HepG2 (cell line): ENCODE measurements around the gene DAPK1. TPM values are rescaled to one million over a fixed set of nuclear protein-coding genes. Genes with fewer than 3 reads are reported as not detected.

Experiments used
- ARID2 ChIP-seq: sonication (generic); formaldehyde crosslinking; IDR thresholded peaks from 2 replicates; pipeline ENCODE4 v1.8.1; 2022; ENCODE audit warnings: mild to moderate bottlenecking, missing genetic modification reagents, borderline replicate concordance
- E2F1 ChIP-seq: sonication (generic); formaldehyde crosslinking; IDR thresholded peaks from 2 replicates; pipeline ENCODE4 v1.5.0; 2020; ENCODE audit warnings: missing genetic modification reagents
- HNF4A ChIP-seq: sonication (generic); formaldehyde crosslinking; IDR thresholded peaks from 2 replicates; pipeline ENCODE4 v1.4.0; 2020; ENCODE audit warnings: missing genetic modification reagents
- REL ChIP-seq: sonication (generic); formaldehyde crosslinking; conservative IDR thresholded peaks from 2 replicates; pipeline ENCODE4 v1.8.0; 2022; ENCODE audit warnings: mild to moderate bottlenecking, missing genetic modification reagents, moderate library complexity
- THAP9 ChIP-seq: sonication (generic); formaldehyde crosslinking; IDR thresholded peaks from 2 replicates; pipeline ENCODE4; 2020; ENCODE audit warnings: missing genetic modification reagents, mild to moderate bottlenecking, borderline replicate concordance
- TP53 ChIP-seq: sonication (generic); formaldehyde crosslinking; conservative IDR thresholded peaks from 2 replicates; pipeline ENCODE4 v1.4.0; 2020; ENCODE audit warnings: missing genetic modification reagents
- ZBTB33 ChIP-seq: sonication (generic); formaldehyde crosslinking; IDR thresholded peaks from 2 replicates; pipeline ENCODE4 v1.4.0; 2020; ENCODE audit warnings: missing genetic modification reagents
- ZNF746 ChIP-seq: sonication (generic); formaldehyde crosslinking; IDR thresholded peaks from 2 replicates; pipeline ENCODE4 v1.8.0; 2022; ENCODE audit warnings: mild to moderate bottlenecking, missing genetic modification reagents
- ZNF749 ChIP-seq: sonication (generic); formaldehyde crosslinking; IDR thresholded peaks from 2 replicates; pipeline ENCODE4 v1.8.0; 2022; ENCODE audit warnings: mild to moderate bottlenecking, missing genetic modification reagents, moderate library complexity, borderline replicate concordance
- ZNF878 ChIP-seq: sonication (generic); formaldehyde crosslinking; IDR thresholded peaks from 2 replicates; pipeline ENCODE4 v1.8.1; 2023; ENCODE audit warnings: mild to moderate bottlenecking, missing genetic modification reagents, moderate library complexity
- polyA plus RNA-seq, 8 experiments: library from polyadenylated mRNA; depleted of rRNA in 3 of 8; stranded (reverse) in 7 of 8; unstranded in 1 of 8; fragments of >200 nt; fragmentation: Illumina TruSeq in 4 of 8; extraction: Trizol in 4 of 8; gene quantifications; 2 replicates each; pipeline versions ENCODE4 v1.2.1 to v1.2.3, GENCODE V29; 2011 to 2016; ENCODE audit warnings: low read depth in 4 of 8, missing spikeins in 1 of 8, mixed read lengths in 1 of 8; ENCODE audit not compliant: insufficient read depth in 1 of 8
- total RNA-seq, 5 experiments: library from RNA; depleted of rRNA; stranded (reverse); fragments of >200 nt; fragmentation: Illumina TruSeq; extraction: Trizol; gene quantifications; 2 replicates each; pipeline ENCODE4 v1.2.3, GENCODE V29; 2016; ENCODE audit warnings: low read depth in 1 of 5
- TF ChIP-seq, protein P1 (sequence below): sonication (generic); formaldehyde crosslinking; conservative IDR thresholded peaks from 2 replicates; pipeline ENCODE4 v1.8.0; 2022; ENCODE audit warnings: low read depth, missing genetic modification reagents
- TF ChIP-seq, protein P2 (sequence below): sonication (generic); formaldehyde crosslinking; conservative IDR thresholded peaks from 2 replicates; pipeline ENCODE4 v1.4.0; 2020; ENCODE audit warnings: missing genetic modification reagents
- TF ChIP-seq, protein P3 (sequence below): sonication (generic); formaldehyde crosslinking; IDR thresholded peaks from 2 replicates; pipeline ENCODE4 v1.4.0; 2020; ENCODE audit warnings: mild to moderate bottlenecking, missing genetic modification reagents

Gene DAPK1
- total and polyA plus RNA-seq, 2 of the 13 experiments (the other 11 are each of a cell fraction or from before 2014, with no cell fraction given), result 35.7 to 35.9 TPM

GRCh38 chr9:87505869-87506678, 8.4 kb downstream of the DAPK1 start (continued):
- TF ChIP-seq THAP9, result no peak
- no peak for TF ChIP-seq TP53
- peak; percentile 56; the same call in 1 of the 2 replicates for TF ChIP-seq E2F1 (CRISPR knock-in tag)
- TF ChIP-seq ZBTB33, result no peak
- TF ChIP-seq ZNF749 (CRISPR knock-in tag), result no peak
- no peak for TF ChIP-seq ZNF878 (CRISPR knock-in tag)
- TF ChIP-seq, protein P1, sequence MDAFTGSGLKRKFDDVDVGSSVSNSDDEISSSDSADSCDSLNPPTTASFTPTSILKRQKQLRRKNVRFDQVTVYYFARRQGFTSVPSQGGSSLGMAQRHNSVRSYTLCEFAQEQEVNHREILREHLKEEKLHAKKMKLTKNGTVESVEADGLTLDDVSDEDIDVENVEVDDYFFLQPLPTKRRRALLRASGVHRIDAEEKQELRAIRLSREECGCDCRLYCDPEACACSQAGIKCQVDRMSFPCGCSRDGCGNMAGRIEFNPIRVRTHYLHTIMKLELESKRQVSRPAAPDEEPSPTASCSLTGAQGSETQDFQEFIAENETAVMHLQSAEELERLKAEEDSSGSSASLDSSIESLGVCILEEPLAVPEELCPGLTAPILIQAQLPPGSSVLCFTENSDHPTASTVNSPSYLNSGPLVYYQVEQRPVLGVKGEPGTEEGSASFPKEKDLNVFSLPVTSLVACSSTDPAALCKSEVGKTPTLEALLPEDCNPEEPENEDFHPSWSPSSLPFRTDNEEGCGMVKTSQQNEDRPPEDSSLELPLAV (CRISPR knock-in tag), result no peak
- TF ChIP-seq ARID2, result no peak
- TF ChIP-seq, protein P2, sequence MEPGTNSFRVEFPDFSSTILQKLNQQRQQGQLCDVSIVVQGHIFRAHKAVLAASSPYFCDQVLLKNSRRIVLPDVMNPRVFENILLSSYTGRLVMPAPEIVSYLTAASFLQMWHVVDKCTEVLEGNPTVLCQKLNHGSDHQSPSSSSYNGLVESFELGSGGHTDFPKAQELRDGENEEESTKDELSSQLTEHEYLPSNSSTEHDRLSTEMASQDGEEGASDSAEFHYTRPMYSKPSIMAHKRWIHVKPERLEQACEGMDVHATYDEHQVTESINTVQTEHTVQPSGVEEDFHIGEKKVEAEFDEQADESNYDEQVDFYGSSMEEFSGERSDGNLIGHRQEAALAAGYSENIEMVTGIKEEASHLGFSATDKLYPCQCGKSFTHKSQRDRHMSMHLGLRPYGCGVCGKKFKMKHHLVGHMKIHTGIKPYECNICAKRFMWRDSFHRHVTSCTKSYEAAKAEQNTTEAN (CRISPR knock-in tag), result no peak; the same call in 1 of the 2 replicates
- peak; percentile 69 for TF ChIP-seq HNF4A (CRISPR knock-in tag)
- no peak for TF ChIP-seq REL (CRISPR knock-in tag)
- TF ChIP-seq, protein P3, sequence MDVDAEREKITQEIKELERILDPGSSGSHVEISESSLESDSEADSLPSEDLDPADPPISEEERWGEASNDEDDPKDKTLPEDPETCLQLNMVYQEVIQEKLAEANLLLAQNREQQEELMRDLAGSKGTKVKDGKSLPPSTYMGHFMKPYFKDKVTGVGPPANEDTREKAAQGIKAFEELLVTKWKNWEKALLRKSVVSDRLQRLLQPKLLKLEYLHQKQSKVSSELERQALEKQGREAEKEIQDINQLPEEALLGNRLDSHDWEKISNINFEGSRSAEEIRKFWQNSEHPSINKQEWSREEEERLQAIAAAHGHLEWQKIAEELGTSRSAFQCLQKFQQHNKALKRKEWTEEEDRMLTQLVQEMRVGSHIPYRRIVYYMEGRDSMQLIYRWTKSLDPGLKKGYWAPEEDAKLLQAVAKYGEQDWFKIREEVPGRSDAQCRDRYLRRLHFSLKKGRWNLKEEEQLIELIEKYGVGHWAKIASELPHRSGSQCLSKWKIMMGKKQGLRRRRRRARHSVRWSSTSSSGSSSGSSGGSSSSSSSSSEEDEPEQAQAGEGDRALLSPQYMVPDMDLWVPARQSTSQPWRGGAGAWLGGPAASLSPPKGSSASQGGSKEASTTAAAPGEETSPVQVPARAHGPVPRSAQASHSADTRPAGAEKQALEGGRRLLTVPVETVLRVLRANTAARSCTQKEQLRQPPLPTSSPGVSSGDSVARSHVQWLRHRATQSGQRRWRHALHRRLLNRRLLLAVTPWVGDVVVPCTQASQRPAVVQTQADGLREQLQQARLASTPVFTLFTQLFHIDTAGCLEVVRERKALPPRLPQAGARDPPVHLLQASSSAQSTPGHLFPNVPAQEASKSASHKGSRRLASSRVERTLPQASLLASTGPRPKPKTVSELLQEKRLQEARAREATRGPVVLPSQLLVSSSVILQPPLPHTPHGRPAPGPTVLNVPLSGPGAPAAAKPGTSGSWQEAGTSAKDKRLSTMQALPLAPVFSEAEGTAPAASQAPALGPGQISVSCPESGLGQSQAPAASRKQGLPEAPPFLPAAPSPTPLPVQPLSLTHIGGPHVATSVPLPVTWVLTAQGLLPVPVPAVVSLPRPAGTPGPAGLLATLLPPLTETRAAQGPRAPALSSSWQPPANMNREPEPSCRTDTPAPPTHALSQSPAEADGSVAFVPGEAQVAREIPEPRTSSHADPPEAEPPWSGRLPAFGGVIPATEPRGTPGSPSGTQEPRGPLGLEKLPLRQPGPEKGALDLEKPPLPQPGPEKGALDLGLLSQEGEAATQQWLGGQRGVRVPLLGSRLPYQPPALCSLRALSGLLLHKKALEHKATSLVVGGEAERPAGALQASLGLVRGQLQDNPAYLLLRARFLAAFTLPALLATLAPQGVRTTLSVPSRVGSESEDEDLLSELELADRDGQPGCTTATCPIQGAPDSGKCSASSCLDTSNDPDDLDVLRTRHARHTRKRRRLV (CRISPR knock-in tag), result no peak
- no peak for TF ChIP-seq ZNF746
